ENCODE measurements around the gene SCN1B. TPM values are rescaled to one million over a fixed set of nuclear protein-coding genes. Genes with fewer than 3 reads are reported as not detected.

The SCN1B gene
- total RNA-seq, 1 donor from 2014 or later, result 5.8 TPM

GRCh38 chr19:35077411-35078223, 47.3 kb downstream of the SCN1B start:
- no peak overlapping the region for H3K27ac Mint-ChIP-seq (ENCODE audit: unreplicated experiment)
- H3K27me3 Mint-ChIP-seq (ENCODE audit: low read depth), result peaks cover 16% of the 10 kb centered on the region
- no peak for TF ChIP-seq CTCF (IDR thresholded peaks at IDR 0.05)
- H3K36me3 Mint-ChIP-seq (ENCODE audit: low read depth), result no peaks in the 10 kb centered on the region
- DNase-seq (ENCODE audit: low spot score), result no peak
- no peaks in the 10 kb centered on the region for H3K9me3 Mint-ChIP-seq (ENCODE audit: low read depth)
- no peaks in the 10 kb centered on the region for H3K4me1 Mint-ChIP-seq (ENCODE audit: low read depth)
- H3K4me3 Mint-ChIP-seq (ENCODE audit: unreplicated experiment), result no peak overlapping the region

- no peak for DNase-seq (ENCODE audit: low spot score)
- Mint-ChIP-seq H3K4me3 (ENCODE audit: unreplicated experiment) (no peak overlapping the region), H3K4me1 (ENCODE audit: low read depth) (no peaks in the 10 kb centered on the region), H3K9me3 (ENCODE audit: low read depth) (no peaks in the 10 kb centered on the region), H3K36me3 (ENCODE audit: low read depth) (no peaks in the 10 kb centered on the region), H3K27ac (ENCODE audit: unreplicated experiment) (no peak overlapping the region), H3K27me3 (ENCODE audit: low read depth) (peaks cover 16% of the 10 kb centered on the region)
- TF ChIP-seq CTCF (IDR thresholded peaks at IDR 0.05), result no peak
Observed at GRCh38 chr19:35079826-35080225, 49.6 kb downstream of the SCN1B start.

- no peak for DNase-seq (ENCODE audit: low spot score)
- Mint-ChIP-seq H3K9me3 (ENCODE audit: low read depth) (no peaks in the 10 kb centered on the region), H3K4me3 (ENCODE audit: unreplicated experiment) (no peak overlapping the region), H3K27me3 (ENCODE audit: low read depth) (peaks cover 12% of the 10 kb centered on the region), H3K27ac (ENCODE audit: unreplicated experiment) (no peak overlapping the region), H3K4me1 (ENCODE audit: low read depth) (no peaks in the 10 kb centered on the region), H3K36me3 (ENCODE audit: low read depth) (no peaks in the 10 kb centered on the region)
- TF ChIP-seq CTCF (IDR thresholded peaks at IDR 0.05), result no peak
Observed at GRCh38 chr19:35080613-35081170, 50.4 kb downstream of the SCN1B start.

- no peak for TF ChIP-seq CTCF (IDR thresholded peaks at IDR 0.05)
- no peaks in the 10 kb centered on the region for H3K9me3 Mint-ChIP-seq (ENCODE audit: low read depth)
- no peaks in the 10 kb centered on the region for H3K36me3 Mint-ChIP-seq (ENCODE audit: low read depth)
- H3K27ac Mint-ChIP-seq (ENCODE audit: unreplicated experiment), result no peak overlapping the region
- DNase-seq (ENCODE audit: low spot score), result no peak
- peaks cover 12% of the 10 kb centered on the region for H3K27me3 Mint-ChIP-seq (ENCODE audit: low read depth)
- H3K4me3 Mint-ChIP-seq (ENCODE audit: unreplicated experiment), result no peak overlapping the region
- no peaks in the 10 kb centered on the region for H3K4me1 Mint-ChIP-seq (ENCODE audit: low read depth)
Observed at GRCh38 chr19:35081201-35081600, 50.9 kb downstream of the SCN1B start.

- DNase-seq (ENCODE audit: low spot score), result no peak
- no peaks in the 10 kb centered on the region for H3K36me3 Mint-ChIP-seq (ENCODE audit: low read depth)
- H3K27me3 Mint-ChIP-seq (ENCODE audit: low read depth), result peaks cover 2% of the 10 kb centered on the region
- H3K9me3 Mint-ChIP-seq (ENCODE audit: low read depth), result no peaks in the 10 kb centered on the region
- TF ChIP-seq CTCF (IDR thresholded peaks at IDR 0.05), result no peak
- no peak overlapping the region for H3K4me3 Mint-ChIP-seq (ENCODE audit: unreplicated experiment)
- H3K27ac Mint-ChIP-seq (ENCODE audit: unreplicated experiment), result no peak overlapping the region
- peaks cover 8% of the 10 kb centered on the region for H3K4me1 Mint-ChIP-seq (ENCODE audit: low read depth)
Observed at GRCh38 chr19:35083691-35084508, 53.6 kb downstream of the SCN1B start.

All from chondrocyte (in vitro differentiated cells).